ENCODE measurements around the gene MPZL3. TPM values are rescaled to one million over a fixed set of nuclear protein-coding genes. Genes with fewer than 3 reads are reported as not detected.
A peak's percentile ranks its signal among the peaks of the same experiment; 100 is the strongest.

Gene MPZL3
- total and polyA plus RNA-seq, 2 experiments from 2014 or later = 0.92 to 2.9 TPM

DNA sequence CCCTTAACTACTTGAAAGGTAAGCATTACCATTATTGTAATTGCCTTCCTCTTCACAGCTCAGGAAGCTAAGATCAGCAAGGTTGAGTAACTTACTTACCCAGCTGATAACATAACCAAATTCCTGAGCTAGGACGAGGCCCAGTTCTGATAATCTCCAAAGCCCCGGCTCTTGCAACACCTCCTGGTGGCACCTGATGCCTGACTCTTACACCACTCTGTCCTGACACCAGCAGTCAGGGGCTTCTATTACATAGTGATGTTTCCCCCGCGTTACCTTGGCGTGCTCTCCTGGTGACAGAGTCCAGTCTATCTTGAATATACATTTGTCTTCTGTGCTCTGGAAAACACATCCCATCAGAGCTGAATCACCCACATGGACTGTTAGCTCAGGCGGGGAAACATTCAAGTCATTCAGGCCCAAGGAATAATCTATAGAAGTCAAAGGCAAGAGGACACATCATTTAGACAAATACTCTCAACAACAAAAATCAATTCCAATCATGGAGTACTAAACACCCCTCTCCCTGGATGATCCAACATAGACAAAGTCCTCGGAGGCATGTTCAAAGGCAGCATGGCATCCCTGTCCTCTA, 39.9 kb downstream of the MPZL3 start:
- no peak for TF ChIP-seq JUNB (IDR thresholded peaks at IDR 0.05; ENCODE audit: unreplicated experiment)
- no peak for TF ChIP-seq ZNF114 (CRISPR knock-in tag; IDR thresholded peaks at IDR 0.05)
- TF ChIP-seq, protein P1, sequence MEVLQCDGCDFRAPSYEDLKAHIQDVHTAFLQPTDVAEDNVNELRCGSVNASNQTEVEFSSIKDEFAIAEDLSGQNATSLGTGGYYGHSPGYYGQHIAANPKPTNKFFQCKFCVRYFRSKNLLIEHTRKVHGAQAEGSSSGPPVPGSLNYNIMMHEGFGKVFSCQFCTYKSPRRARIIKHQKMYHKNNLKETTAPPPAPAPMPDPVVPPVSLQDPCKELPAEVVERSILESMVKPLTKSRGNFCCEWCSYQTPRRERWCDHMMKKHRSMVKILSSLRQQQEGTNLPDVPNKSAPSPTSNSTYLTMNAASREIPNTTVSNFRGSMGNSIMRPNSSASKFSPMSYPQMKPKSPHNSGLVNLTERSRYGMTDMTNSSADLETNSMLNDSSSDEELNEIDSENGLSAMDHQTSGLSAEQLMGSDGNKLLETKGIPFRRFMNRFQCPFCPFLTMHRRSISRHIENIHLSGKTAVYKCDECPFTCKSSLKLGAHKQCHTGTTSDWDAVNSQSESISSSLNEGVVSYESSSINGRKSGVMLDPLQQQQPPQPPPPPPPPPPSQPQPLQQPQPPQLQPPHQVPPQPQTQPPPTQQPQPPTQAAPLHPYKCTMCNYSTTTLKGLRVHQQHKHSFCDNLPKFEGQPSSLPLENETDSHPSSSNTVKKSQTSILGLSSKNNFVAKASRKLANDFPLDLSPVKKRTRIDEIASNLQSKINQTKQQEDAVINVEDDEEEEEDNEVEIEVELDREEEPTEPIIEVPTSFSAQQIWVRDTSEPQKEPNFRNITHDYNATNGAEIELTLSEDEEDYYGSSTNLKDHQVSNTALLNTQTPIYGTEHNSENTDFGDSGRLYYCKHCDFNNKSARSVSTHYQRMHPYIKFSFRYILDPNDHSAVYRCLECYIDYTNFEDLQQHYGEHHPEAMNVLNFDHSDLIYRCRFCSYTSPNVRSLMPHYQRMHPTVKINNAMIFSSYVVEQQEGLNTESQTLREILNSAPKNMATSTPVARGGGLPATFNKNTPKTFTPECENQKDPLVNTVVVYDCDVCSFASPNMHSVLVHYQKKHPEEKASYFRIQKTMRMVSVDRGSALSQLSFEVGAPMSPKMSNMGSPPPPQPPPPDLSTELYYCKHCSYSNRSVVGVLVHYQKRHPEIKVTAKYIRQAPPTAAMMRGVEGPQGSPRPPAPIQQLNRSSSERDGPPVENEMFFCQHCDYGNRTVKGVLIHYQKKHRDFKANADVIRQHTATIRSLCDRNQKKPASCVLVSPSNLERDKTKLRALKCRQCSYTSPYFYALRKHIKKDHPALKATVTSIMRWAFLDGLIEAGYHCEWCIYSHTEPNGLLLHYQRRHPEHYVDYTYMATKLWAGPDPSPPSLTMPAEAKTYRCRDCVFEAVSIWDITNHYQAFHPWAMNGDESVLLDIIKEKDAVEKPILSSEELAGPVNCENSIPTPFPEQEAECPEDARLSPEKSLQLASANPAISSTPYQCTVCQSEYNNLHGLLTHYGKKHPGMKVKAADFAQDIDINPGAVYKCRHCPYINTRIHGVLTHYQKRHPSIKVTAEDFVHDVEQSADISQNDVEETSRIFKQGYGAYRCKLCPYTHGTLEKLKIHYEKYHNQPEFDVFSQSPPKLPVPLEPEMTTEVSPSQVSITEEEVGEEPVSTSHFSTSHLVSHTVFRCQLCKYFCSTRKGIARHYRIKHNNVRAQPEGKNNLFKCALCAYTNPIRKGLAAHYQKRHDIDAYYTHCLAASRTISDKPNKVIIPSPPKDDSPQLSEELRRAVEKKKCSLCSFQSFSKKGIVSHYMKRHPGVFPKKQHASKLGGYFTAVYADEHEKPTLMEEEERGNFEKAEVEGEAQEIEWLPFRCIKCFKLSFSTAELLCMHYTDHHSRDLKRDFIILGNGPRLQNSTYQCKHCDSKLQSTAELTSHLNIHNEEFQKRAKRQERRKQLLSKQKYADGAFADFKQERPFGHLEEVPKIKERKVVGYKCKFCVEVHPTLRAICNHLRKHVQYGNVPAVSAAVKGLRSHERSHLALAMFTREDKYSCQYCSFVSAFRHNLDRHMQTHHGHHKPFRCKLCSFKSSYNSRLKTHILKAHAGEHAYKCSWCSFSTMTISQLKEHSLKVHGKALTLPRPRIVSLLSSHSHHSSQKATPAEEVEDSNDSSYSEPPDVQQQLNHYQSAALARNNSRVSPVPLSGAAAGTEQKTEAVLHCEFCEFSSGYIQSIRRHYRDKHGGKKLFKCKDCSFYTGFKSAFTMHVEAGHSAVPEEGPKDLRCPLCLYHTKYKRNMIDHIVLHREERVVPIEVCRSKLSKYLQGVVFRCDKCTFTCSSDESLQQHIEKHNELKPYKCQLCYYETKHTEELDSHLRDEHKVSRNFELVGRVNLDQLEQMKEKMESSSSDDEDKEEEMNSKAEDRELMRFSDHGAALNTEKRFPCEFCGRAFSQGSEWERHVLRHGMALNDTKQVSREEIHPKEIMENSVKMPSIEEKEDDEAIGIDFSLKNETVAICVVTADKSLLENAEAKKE (CRISPR knock-in tag; IDR thresholded peaks at IDR 0.05) = no peak
- no peak for TF ChIP-seq NANOG (IDR thresholded peaks at IDR 0.05; ENCODE audit: borderline replicate concordance)
- no peak for TF ChIP-seq CREB1 (CRISPR knock-in tag; IDR thresholded peaks at IDR 0.05; ENCODE audit: low read depth)
- no peak for TF ChIP-seq REST (IDR thresholded peaks at IDR 0.05; ENCODE audit: unreplicated experiment)
- no peak; a peak in 1 of 4 replicates for TF ChIP-seq CTCF (conservative IDR thresholded peaks at IDR 0.05; ENCODE audit: low read depth in 2 of 2)
- no peak for TF ChIP-seq ETS1 (IDR thresholded peaks at IDR 0.05)
- TF ChIP-seq EZH2phosphoT487 (IDR thresholded peaks at IDR 0.05; ENCODE audit: unreplicated experiment) = no peak
- TF ChIP-seq POLR2AphosphoS5 (IDR thresholded peaks at IDR 0.05; ENCODE audit: low read depth) = no peak
- no peak for TF ChIP-seq EZH2 (IDR thresholded peaks at IDR 0.05; ENCODE audit: low read depth, unreplicated experiment)
- no peak for TF ChIP-seq STAT1 (IDR thresholded peaks at IDR 0.05; ENCODE audit: unreplicated experiment)
- Histone ChIP-seq H3K4me1 (ENCODE audit: insufficient read depth) (peaks cover 48% of the 10 kb centered on the region), H3K36me3 (ENCODE audit: insufficient read depth) (no peaks in the 10 kb centered on the region), H3K9me2 (ENCODE audit: insufficient read depth) (peaks cover 4% of the 10 kb centered on the region; the same call in 1 of the 2 replicates), H3K27ac (ENCODE audit: low read depth) (peak overlapping the region; percentile 47; the same call in 1 of the 2 replicates), H3F3A (replicated peaks; ENCODE audit: low read depth) (no peaks in the 10 kb centered on the region), H2AFZ (no peak overlapping the region), H3K27me3 (ENCODE audit: insufficient read depth) (no peaks in the 10 kb centered on the region), H3K4me3 (no peak overlapping the region), H3K4me2 (0 out of 2 replicates have a peak overlapping the region, but pooled peaks have one; percentile 10), H4K20me1 (replicated peaks; ENCODE audit: insufficient read depth) (no peaks in the 10 kb centered on the region), H3K79me2 (replicated peaks; ENCODE audit: insufficient read depth) (no peaks in the 10 kb centered on the region)
- Mint-ChIP-seq H3K27me3 (ENCODE audit: insufficient read depth, low read depth, poor library complexity) (peaks cover 20% of the 10 kb centered on the region), H3K9me3 (no peaks in the 10 kb centered on the region), H3K36me3 (ENCODE audit: low read depth) (no peaks in the 10 kb centered on the region), H3K27ac (no peak overlapping the region; the same call in 1 of the 2 replicates), H3K4me3 (no peak overlapping the region), H3K4me1 (peaks cover 47% of the 10 kb centered on the region)
- DNase-seq (ENCODE audit: low spot score) (peak; percentile 49), ATAC-seq (peak; percentile 25)

Data from GM23338 (cell line).